ENCODE data around the gene EVA1A.

EVA1A gene

GRCh38 chr2:75541430-75541829, 19.3 kb downstream of the EVA1A start:
- no peak for DNase-seq (ENCODE audit: extremely low spot score)
- ChIA-PET CTCF (interaction anchor here (1.5 kb wide), 1 partner anchor 13 kb away, joined by 5 read pairs; no protein-coding TSS in a partner anchor), POLR2A (no interaction called here)
- TF ChIP-seq CTCF (IDR thresholded peaks at IDR 0.05; ENCODE audit: control extremely low read depth, extremely low read depth, low read depth, missing control alignments): no peak

GRCh38 chr2:75540994-75541393, 19.7 kb downstream of the EVA1A start:
- CTCF ChIA-PET: interaction anchor here (1.5 kb wide), 1 partner anchor 14 kb away, joined by 5 read pairs; no protein-coding TSS in a partner anchor
- POLR2A ChIA-PET: no interaction called here
- TF ChIP-seq CTCF (IDR thresholded peaks at IDR 0.05; ENCODE audit: control extremely low read depth, extremely low read depth, low read depth, missing control alignments): no peak
- no peak for DNase-seq (ENCODE audit: extremely low spot score)

DNA sequence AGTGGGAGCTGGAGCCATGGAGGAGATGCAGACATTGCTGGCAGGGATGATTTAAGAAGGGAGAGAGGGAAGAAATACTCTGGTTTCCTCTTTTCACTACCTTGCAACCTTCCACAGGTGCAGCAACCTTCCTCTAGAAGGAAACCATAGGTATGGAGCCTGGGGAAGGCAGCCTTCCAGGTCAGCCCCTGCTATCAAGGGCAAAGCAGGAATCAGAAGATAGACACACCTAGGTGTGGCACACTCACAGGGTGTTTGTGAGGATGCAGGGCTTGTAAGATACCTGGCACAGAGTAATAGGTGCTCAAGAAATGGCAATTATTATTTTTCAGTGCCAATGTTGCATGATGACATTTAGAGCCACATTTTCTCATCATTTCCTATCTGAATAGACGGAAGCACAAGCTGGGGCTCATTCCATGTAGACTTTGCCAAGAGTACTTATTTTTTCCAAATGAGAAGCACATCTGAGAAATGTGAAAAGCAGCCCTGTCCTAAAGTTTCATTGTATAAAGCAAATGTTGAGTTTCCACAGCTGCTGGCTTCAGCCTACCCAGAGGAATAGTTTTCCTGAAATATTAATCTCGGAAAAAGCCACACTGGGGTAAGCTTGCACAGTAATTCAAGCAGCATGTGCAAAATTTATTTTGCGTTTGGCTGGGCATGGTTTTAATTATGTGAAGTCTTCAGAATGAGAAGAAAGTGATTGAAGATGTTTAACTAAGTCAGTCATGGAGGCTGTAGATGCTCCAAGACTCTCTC, 20.6 kb downstream of the EVA1A start:
- TF ChIP-seq CTCF (IDR thresholded peaks at IDR 0.05; ENCODE audit: control extremely low read depth, extremely low read depth, low read depth, missing control alignments): no peak
- no peak for DNase-seq (ENCODE audit: extremely low spot score)
- POLR2A ChIA-PET: no interaction called here

DNA sequence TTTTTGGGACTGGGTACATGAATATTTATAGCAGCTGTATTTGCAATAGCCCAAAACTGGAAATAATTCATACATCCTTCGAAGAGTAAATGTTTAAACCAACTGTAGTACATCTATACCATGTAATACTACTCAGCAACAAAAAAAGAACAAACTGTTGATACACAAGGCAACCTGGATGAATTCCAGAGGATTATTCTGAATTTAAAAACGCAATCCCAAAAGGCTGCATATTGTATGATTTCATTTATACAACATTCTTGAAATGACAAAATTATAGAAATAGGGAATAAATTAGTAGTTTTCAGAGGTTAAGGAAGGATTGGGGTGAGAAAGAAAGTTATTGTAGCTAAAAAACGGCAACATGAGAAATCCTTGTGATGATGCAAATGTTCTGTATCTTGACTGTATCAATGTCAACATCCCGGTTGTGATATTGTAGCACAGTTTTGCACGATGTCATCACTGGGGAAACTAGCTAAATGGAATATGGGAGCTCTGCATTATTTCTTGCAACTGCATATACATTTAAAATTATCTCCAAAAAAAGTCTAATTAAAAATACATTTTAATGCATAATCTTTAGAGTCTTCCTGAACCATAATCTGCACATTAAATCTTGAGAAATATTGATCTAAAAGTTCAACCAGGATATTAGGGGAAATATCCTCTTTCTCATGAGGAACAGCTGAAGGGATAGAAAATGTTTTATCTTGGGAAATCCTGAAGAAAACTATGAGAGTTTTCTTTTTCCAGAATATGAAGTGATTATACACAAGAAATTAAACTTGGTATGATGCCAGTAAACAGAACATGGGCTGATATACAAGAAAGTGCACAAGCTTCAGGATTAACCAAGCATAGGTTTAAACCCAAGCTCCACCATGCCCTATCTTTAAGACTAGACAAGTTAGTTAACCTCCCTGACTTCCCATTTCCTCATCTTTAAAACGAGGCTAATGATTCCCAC, 21.9 kb downstream of the EVA1A start:
- ChIA-PET CTCF (interaction anchor here (0.7 to 1.6 kb wide), 7 partner anchors 9 to 89 kb away, joined by 3 to 4 read pairs (median 3); no protein-coding TSS in a partner anchor), POLR2A (no interaction called here)
- no peak for TF ChIP-seq CTCF (IDR thresholded peaks at IDR 0.05; ENCODE audit: control extremely low read depth, extremely low read depth, low read depth, missing control alignments)
- no peak for DNase-seq (ENCODE audit: extremely low spot score)

More for the DNA sequence above, 20.6 kb downstream of the EVA1A start:
- CTCF ChIA-PET: interaction anchor here (1.5 to 1.6 kb wide), 2 partner anchors 14 to 88 kb away, joined by 4 to 5 read pairs; no protein-coding TSS in a partner anchor

- TF ChIP-seq CTCF (IDR thresholded peaks at IDR 0.05; ENCODE audit: control extremely low read depth, extremely low read depth, low read depth, missing control alignments): no peak
- DNase-seq (ENCODE audit: extremely low spot score): no peak
- ChIA-PET CTCF (interaction anchor here (1.2 to 1.5 kb wide), 4 partner anchors 8 to 71 kb away, joined by 3 to 4 read pairs (median 4); no protein-coding TSS in a partner anchor), POLR2A (no interaction called here)
These were observed 23.1 kb downstream of the EVA1A start for GRCh38 chr2:75537658-75538057.

DNA sequence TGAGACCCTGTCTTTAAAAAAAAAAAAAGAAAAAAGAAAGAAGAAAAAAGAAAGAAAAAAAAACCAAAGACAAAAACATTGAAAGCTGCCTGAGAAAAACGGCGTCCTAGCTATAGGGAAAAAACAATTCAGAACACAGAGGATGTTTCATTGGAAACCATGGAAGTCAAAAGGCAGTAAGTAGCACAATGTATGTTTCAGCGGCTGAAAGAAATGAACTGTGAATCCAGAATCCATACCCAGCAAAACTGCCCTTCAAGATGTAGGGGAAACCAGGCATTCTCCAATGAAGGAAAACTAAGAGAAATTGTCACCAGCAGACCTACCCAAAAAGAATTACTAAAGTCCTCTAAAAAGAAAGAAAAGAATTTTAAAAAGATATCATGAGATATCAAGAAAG, 27.6 kb downstream of the EVA1A start:
- no peak for DNase-seq (ENCODE audit: extremely low spot score)
- POLR2A ChIA-PET: no interaction called here
- TF ChIP-seq CTCF (IDR thresholded peaks at IDR 0.05; ENCODE audit: control extremely low read depth, extremely low read depth, low read depth, missing control alignments): no peak
- CTCF ChIA-PET: interaction anchor here (1.0 kb wide), 1 partner anchor 9 kb away, joined by 3 read pairs; no protein-coding TSS in a partner anchor

All from GM10248 (cell line).